Retinal pigment epithelial cell (primary cell): ENCODE results near the gene CDK11A.
"Not testable (repeated sequence)": the region's sequence is repeated elsewhere in the genome, so short reads cannot be mapped to it uniquely, and the experiment has no call there.

ENCODE experiments used
- DNase-seq: peaks from one replicate; pipeline ENCODE4 v3.0.0-alpha.2; 2010; ENCODE audit warnings: low read depth
- H3K4me3 ChIP-seq: 2 replicates; pipeline ENCODE4 v1.5.1; 2011; ENCODE audit warnings: mild to moderate bottlenecking, low read length, control low read depth, moderate library complexity
- CTCF ChIP-seq: conservative IDR thresholded peaks from 2 replicates; pipeline ENCODE4 v1.5.1; 2011; ENCODE audit warnings: low read depth, low read length, control low read depth, inconsistent platforms

Gene CDK11A

GRCh38 chr1:1684031-1684681 is 40.0 kb downstream of the CDK11A start:
- DNase-seq: no peak
- H3K4me3 ChIP-seq: no peak overlapping the region
- TF ChIP-seq CTCF: no peak

GRCh38 chr1:1683104-1683905 is 40.9 kb downstream of the CDK11A start:
- H3K4me3 ChIP-seq: no peak overlapping the region
- DNase-seq: peak; percentile 41

DNA sequence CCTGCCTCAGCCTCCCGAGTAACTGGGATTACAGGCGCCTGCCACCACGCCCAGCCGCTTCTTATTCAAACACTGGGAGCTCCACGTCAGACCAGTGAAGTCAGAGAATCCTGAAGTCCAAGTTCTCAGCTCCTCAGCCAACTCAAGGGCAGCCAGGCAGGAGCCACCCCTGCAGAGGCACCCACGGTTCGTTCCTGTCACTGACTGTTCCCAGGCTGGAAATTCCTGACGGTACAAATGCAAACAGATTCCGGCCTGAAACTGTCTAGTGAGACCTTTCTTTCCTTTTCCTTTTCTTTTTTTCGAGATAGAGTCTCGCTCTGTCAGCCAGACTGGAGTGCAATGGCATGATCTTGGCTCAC is 43.3 kb downstream of the CDK11A start:
- no peak for TF ChIP-seq CTCF
- no peak overlapping the region for H3K4me3 ChIP-seq
- peak; percentile 44 for DNase-seq

More at GRCh38 chr1:1683104-1683905, 40.9 kb downstream of the CDK11A start:
- TF ChIP-seq CTCF: no peak

GRCh38 chr1:1680031-1680911 is 43.9 kb downstream of the CDK11A start:
- DNase-seq: no peak
- TF ChIP-seq CTCF: no peak
- H3K4me3 ChIP-seq: no peak overlapping the region

GRCh38 chr1:1678581-1679380 is 45.4 kb downstream of the CDK11A start:
- DNase-seq: no peak
- TF ChIP-seq CTCF: peak; percentile 56
- H3K4me3 ChIP-seq: no peak overlapping the region

GRCh38 chr1:1677718-1678580 is 46.2 kb downstream of the CDK11A start:
- TF ChIP-seq CTCF: no peak
- no peak for DNase-seq
- H3K4me3 ChIP-seq: no peak overlapping the region

DNA sequence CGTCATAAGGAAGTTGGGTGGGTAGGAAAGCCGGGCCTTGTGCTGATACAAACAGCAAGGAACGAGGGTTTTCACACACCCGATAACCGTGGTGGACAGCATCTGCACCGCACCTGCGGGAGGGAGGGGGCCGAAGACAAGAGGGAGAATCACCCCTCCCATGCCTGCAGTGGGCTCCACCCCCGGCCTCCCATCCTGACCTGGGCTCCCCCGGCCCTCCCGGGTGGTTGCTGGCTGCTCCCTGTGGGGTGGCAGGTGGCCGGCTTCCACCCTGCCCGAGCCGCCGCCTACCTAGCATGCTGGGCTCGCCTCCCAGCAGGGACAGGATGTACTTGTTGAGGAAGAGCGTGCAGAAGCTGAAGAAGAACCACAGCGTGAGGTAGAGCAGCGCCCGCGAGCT is 48.1 kb downstream of the CDK11A start:
- DNase-seq: not testable (repeated sequence)

DNA sequence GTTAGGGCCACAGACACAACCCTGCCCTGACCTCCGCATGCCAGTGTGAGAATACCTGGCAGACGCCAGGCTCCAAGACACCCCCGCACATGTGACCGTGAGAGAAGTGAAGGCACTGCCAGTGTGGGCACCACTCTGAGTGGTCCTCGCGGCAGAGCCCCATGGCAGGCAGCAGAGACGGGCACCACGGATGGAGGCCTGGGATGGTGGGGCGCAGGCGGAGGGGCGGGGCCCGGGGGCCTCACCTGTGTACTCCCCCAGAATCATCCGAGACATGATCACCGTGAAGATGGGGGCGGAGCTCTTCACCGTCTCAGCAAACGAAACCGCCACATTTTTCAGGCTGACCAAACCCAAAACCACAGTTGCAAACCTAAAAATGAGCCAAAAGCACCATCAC is 48.9 kb downstream of the CDK11A start:
- not testable (repeated sequence) for DNase-seq, H3K4me3 ChIP-seq

More for the DNA sequence above, 48.1 kb downstream of the CDK11A start:
- not testable (repeated sequence) for H3K4me3 ChIP-seq

- DNase-seq, H3K4me3 ChIP-seq: not testable (repeated sequence)
These were observed 49.4 kb downstream of the CDK11A start for GRCh38 chr1:1674806-1675205.
